ENCODE results near the gene ADAMTS14. TPM values are rescaled to one million over a fixed set of nuclear protein-coding genes. Genes with fewer than 3 reads are reported as not detected.

Gene ADAMTS14
- total RNA-seq, 1 experiment from 2014 or later, result 2.1 TPM

DNA sequence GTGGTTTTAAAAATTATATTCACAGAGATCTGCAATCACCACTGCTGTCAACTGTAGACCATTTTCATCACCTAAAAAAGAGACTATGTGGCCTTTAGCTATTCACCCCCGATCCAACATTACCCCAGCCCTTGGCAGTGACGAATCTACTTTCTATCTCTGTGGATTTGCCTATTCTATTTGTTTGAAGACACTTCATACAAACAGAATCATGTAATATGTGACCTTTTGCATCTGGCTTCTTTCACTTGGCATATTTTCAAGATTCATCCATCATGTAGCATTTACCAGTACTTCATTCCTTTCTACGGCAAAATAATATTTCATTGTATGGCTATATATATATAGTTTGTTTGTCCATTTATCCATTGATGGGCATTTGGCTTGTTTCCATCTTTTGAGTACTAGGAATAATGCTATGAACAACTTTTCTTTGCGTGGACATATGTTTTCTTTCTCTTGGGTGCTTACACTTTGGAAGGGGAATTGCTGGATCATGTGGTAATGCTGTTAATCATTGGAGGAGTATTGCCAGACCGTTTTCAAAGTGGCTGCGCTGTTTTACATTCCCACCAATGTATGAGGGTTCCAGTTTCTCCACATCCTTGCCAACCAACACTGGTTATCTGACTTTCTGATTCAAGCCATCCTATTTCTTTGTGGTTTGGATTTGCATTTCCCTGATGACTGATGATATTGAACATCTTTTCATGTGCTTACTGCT lies 22.3 kb downstream of the ADAMTS14 start:
- DNase-seq (ENCODE audit: low spot score) (no peak), ATAC-seq (no peak)
- Mint-ChIP-seq H3K4me1 (peaks cover 19% of the 10 kb centered on the region), H3K36me3 (no peaks in the 10 kb centered on the region), H3K9me3 (no peaks in the 10 kb centered on the region), H3K27ac (no peak overlapping the region), H3K27me3 (ENCODE audit: low read depth) (no peaks in the 10 kb centered on the region), H3K4me3 (no peak overlapping the region)
- ChIA-PET POLR2A (no interaction called here), CTCF (interaction anchor here (1.0 kb wide), 1 partner anchor 9 kb away, joined by 3 read pairs; no protein-coding TSS in a partner anchor)
- TF ChIP-seq KAT7 (CRISPR knock-in tag; IDR thresholded peaks at IDR 0.05; ENCODE audit: borderline replicate concordance), result no peak
- TF ChIP-seq NR3C1 (CRISPR knock-in tag; conservative IDR thresholded peaks at IDR 0.05; ENCODE audit: low read depth), result no peak
- TF ChIP-seq GTF2I (CRISPR knock-in tag; conservative IDR thresholded peaks at IDR 0.05), result no peak
- TF ChIP-seq, protein P1, sequence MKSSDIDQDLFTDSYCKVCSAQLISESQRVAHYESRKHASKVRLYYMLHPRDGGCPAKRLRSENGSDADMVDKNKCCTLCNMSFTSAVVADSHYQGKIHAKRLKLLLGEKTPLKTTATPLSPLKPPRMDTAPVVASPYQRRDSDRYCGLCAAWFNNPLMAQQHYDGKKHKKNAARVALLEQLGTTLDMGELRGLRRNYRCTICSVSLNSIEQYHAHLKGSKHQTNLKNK (CRISPR knock-in tag; IDR thresholded peaks at IDR 0.05), result no peak
- TF ChIP-seq TCF7 (CRISPR knock-in tag; IDR thresholded peaks at IDR 0.05; ENCODE audit: low read depth), result no peak
- TF ChIP-seq, protein P2, sequence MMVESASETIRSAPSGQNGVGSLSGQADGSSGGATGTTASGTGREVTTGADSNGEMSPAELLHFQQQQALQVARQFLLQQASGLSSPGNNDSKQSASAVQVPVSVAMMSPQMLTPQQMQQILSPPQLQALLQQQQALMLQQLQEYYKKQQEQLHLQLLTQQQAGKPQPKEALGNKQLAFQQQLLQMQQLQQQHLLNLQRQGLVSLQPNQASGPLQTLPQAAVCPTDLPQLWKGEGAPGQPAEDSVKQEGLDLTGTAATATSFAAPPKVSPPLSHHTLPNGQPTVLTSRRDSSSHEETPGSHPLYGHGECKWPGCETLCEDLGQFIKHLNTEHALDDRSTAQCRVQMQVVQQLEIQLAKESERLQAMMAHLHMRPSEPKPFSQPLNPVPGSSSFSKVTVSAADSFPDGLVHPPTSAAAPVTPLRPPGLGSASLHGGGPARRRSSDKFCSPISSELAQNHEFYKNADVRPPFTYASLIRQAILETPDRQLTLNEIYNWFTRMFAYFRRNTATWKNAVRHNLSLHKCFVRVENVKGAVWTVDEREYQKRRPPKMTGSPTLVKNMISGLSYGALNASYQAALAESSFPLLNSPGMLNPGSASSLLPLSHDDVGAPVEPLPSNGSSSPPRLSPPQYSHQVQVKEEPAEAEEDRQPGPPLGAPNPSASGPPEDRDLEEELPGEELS (CRISPR knock-in tag; IDR thresholded peaks at IDR 0.05), result no peak
- TF ChIP-seq, protein P3, sequence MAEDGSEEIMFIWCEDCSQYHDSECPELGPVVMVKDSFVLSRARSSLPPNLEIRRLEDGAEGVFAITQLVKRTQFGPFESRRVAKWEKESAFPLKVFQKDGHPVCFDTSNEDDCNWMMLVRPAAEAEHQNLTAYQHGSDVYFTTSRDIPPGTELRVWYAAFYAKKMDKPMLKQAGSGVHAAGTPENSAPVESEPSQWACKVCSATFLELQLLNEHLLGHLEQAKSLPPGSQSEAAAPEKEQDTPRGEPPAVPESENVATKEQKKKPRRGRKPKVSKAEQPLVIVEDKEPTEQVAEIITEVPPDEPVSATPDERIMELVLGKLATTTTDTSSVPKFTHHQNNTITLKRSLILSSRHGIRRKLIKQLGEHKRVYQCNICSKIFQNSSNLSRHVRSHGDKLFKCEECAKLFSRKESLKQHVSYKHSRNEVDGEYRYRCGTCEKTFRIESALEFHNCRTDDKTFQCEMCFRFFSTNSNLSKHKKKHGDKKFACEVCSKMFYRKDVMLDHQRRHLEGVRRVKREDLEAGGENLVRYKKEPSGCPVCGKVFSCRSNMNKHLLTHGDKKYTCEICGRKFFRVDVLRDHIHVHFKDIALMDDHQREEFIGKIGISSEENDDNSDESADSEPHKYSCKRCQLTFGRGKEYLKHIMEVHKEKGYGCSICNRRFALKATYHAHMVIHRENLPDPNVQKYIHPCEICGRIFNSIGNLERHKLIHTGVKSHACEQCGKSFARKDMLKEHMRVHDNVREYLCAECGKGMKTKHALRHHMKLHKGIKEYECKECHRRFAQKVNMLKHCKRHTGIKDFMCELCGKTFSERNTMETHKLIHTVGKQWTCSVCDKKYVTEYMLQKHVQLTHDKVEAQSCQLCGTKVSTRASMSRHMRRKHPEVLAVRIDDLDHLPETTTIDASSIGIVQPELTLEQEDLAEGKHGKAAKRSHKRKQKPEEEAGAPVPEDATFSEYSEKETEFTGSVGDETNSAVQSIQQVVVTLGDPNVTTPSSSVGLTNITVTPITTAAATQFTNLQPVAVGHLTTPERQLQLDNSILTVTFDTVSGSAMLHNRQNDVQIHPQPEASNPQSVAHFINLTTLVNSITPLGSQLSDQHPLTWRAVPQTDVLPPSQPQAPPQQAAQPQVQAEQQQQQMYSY (CRISPR knock-in tag; IDR thresholded peaks at IDR 0.05), result no peak
- no peak for TF ChIP-seq ZBTB21 (CRISPR knock-in tag; IDR thresholded peaks at IDR 0.05; ENCODE audit: borderline replicate concordance)
- TF ChIP-seq ELF4 (CRISPR knock-in tag; IDR thresholded peaks at IDR 0.05; ENCODE audit: low read depth), result no peak
- TF ChIP-seq, protein P4, sequence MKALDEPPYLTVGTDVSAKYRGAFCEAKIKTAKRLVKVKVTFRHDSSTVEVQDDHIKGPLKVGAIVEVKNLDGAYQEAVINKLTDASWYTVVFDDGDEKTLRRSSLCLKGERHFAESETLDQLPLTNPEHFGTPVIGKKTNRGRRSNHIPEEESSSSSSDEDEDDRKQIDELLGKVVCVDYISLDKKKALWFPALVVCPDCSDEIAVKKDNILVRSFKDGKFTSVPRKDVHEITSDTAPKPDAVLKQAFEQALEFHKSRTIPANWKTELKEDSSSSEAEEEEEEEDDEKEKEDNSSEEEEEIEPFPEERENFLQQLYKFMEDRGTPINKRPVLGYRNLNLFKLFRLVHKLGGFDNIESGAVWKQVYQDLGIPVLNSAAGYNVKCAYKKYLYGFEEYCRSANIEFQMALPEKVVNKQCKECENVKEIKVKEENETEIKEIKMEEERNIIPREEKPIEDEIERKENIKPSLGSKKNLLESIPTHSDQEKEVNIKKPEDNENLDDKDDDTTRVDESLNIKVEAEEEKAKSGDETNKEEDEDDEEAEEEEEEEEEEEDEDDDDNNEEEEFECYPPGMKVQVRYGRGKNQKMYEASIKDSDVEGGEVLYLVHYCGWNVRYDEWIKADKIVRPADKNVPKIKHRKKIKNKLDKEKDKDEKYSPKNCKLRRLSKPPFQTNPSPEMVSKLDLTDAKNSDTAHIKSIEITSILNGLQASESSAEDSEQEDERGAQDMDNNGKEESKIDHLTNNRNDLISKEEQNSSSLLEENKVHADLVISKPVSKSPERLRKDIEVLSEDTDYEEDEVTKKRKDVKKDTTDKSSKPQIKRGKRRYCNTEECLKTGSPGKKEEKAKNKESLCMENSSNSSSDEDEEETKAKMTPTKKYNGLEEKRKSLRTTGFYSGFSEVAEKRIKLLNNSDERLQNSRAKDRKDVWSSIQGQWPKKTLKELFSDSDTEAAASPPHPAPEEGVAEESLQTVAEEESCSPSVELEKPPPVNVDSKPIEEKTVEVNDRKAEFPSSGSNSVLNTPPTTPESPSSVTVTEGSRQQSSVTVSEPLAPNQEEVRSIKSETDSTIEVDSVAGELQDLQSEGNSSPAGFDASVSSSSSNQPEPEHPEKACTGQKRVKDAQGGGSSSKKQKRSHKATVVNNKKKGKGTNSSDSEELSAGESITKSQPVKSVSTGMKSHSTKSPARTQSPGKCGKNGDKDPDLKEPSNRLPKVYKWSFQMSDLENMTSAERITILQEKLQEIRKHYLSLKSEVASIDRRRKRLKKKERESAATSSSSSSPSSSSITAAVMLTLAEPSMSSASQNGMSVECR (CRISPR knock-in tag; IDR thresholded peaks at IDR 0.05; ENCODE audit: borderline replicate concordance), result no peak
- TF ChIP-seq, protein P5, sequence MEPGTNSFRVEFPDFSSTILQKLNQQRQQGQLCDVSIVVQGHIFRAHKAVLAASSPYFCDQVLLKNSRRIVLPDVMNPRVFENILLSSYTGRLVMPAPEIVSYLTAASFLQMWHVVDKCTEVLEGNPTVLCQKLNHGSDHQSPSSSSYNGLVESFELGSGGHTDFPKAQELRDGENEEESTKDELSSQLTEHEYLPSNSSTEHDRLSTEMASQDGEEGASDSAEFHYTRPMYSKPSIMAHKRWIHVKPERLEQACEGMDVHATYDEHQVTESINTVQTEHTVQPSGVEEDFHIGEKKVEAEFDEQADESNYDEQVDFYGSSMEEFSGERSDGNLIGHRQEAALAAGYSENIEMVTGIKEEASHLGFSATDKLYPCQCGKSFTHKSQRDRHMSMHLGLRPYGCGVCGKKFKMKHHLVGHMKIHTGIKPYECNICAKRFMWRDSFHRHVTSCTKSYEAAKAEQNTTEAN (CRISPR knock-in tag; IDR thresholded peaks at IDR 0.05), result no peak
- TF ChIP-seq SMAD3 (CRISPR knock-in tag; IDR thresholded peaks at IDR 0.05; ENCODE audit: borderline replicate concordance), result no peak
- no peak for TF ChIP-seq TP53 (CRISPR knock-in tag; IDR thresholded peaks at IDR 0.05)
- TF ChIP-seq ZNF423 (CRISPR knock-in tag; IDR thresholded peaks at IDR 0.05), result no peak
- TF ChIP-seq, protein P6, sequence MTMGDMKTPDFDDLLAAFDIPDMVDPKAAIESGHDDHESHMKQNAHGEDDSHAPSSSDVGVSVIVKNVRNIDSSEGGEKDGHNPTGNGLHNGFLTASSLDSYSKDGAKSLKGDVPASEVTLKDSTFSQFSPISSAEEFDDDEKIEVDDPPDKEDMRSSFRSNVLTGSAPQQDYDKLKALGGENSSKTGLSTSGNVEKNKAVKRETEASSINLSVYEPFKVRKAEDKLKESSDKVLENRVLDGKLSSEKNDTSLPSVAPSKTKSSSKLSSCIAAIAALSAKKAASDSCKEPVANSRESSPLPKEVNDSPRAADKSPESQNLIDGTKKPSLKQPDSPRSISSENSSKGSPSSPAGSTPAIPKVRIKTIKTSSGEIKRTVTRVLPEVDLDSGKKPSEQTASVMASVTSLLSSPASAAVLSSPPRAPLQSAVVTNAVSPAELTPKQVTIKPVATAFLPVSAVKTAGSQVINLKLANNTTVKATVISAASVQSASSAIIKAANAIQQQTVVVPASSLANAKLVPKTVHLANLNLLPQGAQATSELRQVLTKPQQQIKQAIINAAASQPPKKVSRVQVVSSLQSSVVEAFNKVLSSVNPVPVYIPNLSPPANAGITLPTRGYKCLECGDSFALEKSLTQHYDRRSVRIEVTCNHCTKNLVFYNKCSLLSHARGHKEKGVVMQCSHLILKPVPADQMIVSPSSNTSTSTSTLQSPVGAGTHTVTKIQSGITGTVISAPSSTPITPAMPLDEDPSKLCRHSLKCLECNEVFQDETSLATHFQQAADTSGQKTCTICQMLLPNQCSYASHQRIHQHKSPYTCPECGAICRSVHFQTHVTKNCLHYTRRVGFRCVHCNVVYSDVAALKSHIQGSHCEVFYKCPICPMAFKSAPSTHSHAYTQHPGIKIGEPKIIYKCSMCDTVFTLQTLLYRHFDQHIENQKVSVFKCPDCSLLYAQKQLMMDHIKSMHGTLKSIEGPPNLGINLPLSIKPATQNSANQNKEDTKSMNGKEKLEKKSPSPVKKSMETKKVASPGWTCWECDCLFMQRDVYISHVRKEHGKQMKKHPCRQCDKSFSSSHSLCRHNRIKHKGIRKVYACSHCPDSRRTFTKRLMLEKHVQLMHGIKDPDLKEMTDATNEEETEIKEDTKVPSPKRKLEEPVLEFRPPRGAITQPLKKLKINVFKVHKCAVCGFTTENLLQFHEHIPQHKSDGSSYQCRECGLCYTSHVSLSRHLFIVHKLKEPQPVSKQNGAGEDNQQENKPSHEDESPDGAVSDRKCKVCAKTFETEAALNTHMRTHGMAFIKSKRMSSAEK (CRISPR knock-in tag; IDR thresholded peaks at IDR 0.05; ENCODE audit: borderline replicate concordance), result no peak
- no peak for TF ChIP-seq EMX1 (CRISPR knock-in tag; IDR thresholded peaks at IDR 0.05)
- no peak for TF ChIP-seq MXD4 (CRISPR knock-in tag; IDR thresholded peaks at IDR 0.05; ENCODE audit: borderline replicate concordance)

Measured in WTC11 (cell line).